ENCODE measurements around the gene POLK. TPM values are rescaled to one million over a fixed set of nuclear protein-coding genes. Genes with fewer than 3 reads are reported as not detected.

POLK gene
- total and polyA plus RNA-seq, 2 of the 4 experiments (the other 2 are of a cell fraction), result 10.4 to 24.4 TPM

GRCh38 chr5:75640395-75640794 is 128.7 kb downstream of the POLK start:
- H2BK15ac ChIP-seq (ENCODE audit: low read depth, low read length), result no peak overlapping the region
- no peak for TF ChIP-seq RFX5 (IDR thresholded peaks at IDR 0.05; ENCODE audit: low read depth, low read length)
- no peak for TF ChIP-seq MAZ (IDR thresholded peaks at IDR 0.05; ENCODE audit: borderline replicate concordance, low read depth, low read length)
- no peak for TF ChIP-seq BHLHE40 (IDR thresholded peaks at IDR 0.05; ENCODE audit: low read depth, low read length)
- no peak for TF ChIP-seq CTCF (conservative IDR thresholded peaks at IDR 0.05; ENCODE audit: low read depth, low read length)
- TF ChIP-seq CHD1 (IDR thresholded peaks at IDR 0.05; ENCODE audit: low read depth, low read length), result no peak
- no peak for TF ChIP-seq RCOR1 (IDR thresholded peaks at IDR 0.05; ENCODE audit: insufficient replicate concordance, low read length)
- 0 out of 2 replicates have a peak, but pooled peaks have one; percentile 0 for TF ChIP-seq CEBPB (IDR thresholded peaks at IDR 0.05; ENCODE audit: low read depth, low read length)
- no peak overlapping the region for H3K56ac ChIP-seq (ENCODE audit: extremely low read depth, insufficient read depth, low read length)
- DNase-seq (peak; percentile 78), ATAC-seq (ENCODE audit: low read depth) (peak; percentile 88)
- POLR2A ChIA-PET (ENCODE audit: unreplicated experiment), result no interaction called here
- no peaks in the 10 kb centered on the region for H3K27me3 ChIP-seq (ENCODE audit: control insufficient read depth, insufficient read depth, low read length)
- H3K9me1 ChIP-seq (ENCODE audit: insufficient read depth, low read length), result no peaks in the 10 kb centered on the region
- no peak overlapping the region for H2AK9ac ChIP-seq (replicated peaks; ENCODE audit: low read depth, low read length, poor library complexity)
- no peaks in the 10 kb centered on the region; a peak in 1 of 4 replicates for H3K79me1 ChIP-seq (ENCODE audit: low read depth in 1 of 2, low read length in 2 of 2)
- no peak overlapping the region for H3K4me3 ChIP-seq (ENCODE audit: insufficient read depth, low read depth, low read length)
- no peak overlapping the region for H2AFZ ChIP-seq (replicated peaks; ENCODE audit: low read length, poor library complexity)
- no peak overlapping the region for H4K91ac ChIP-seq (ENCODE audit: insufficient read depth, low read depth, low read length)
- BruUV-seq (replicated peaks), result no TSS peak
- peak overlapping the region in 1 of 2 experiments; percentile 19; a peak in 1 of 4 replicates for H4K8ac ChIP-seq (ENCODE audit: low read depth in 2 of 2, low read length in 2 of 2)
- CTCF ChIA-PET, result no interaction called here
- H3K14ac ChIP-seq (replicated peaks; ENCODE audit: low read depth, low read length), result peak overlapping the region; percentile 14; the same call in 1 of the 2 replicates
- in situ Hi-C loops (cut with MboI; ENCODE audit: low sequenced_read_pairs) (no loop called here), intact Hi-C loops (cut with micrococcal nuclease) (no loop called here), dilution Hi-C loops (cut with HindIII; ENCODE audit: low sequenced_read_pairs, unreplicated experiment) (no loop called here)
- no peak overlapping the region for H4K5ac ChIP-seq (ENCODE audit: low read depth, low read length)
- H3K9me3 ChIP-seq (ENCODE audit: control insufficient read depth, insufficient read depth, low read length), result no peaks in the 10 kb centered on the region
- H2BK5ac ChIP-seq (ENCODE audit: low read depth, low read length, poor library complexity, severe bottlenecking), result peak overlapping the region; percentile 70
- H3K18ac ChIP-seq (ENCODE audit: low read depth, low read length), result no peak overlapping the region
- H2BK20ac ChIP-seq (ENCODE audit: low read depth, low read length), result no peak overlapping the region
- H3K4me2 ChIP-seq (ENCODE audit: low read depth, low read length), result no peak overlapping the region
- H3K36me3 ChIP-seq (ENCODE audit: control insufficient read depth, insufficient read depth, low read length), result no peaks in the 10 kb centered on the region
- H2BK120ac ChIP-seq (ENCODE audit: low read depth, low read length), result peak overlapping the region; percentile 57
- no peak overlapping the region for H2AK5ac ChIP-seq (ENCODE audit: low read depth, low read length)
- peak overlapping the region; percentile 33 for H3K23ac ChIP-seq (ENCODE audit: low read depth, low read length)
- no peak overlapping the region for H3K27ac ChIP-seq (ENCODE audit: insufficient read depth, low read length)
- no peaks in the 10 kb centered on the region for H4K20me1 ChIP-seq (ENCODE audit: insufficient read depth, low read length)
- H3K4ac ChIP-seq (ENCODE audit: low read depth, low read length), result peak overlapping the region; percentile 60
- H3K4me1 ChIP-seq (ENCODE audit: control insufficient read depth, insufficient read depth, low read length), result no peaks in the 10 kb centered on the region
- no peak overlapping the region for H3K9ac ChIP-seq (ENCODE audit: low read depth, low read length)
